Neutrophil (primary cell): ENCODE results near the gene ZNF865.
A peak's percentile ranks its signal among the peaks of the same experiment; 100 is the strongest.

ENCODE experiments used
- H3K27ac ChIP-seq: fragments of 200-600 bp; sonication (generic); 2 replicates; pipeline ENCODE4 v1.5.1; 2016; ENCODE audit warnings: mild to moderate bottlenecking, moderate library complexity
- H3K27me3 ChIP-seq: fragments of 200-600 bp; sonication (generic); 2 replicates; pipeline ENCODE4 v1.6.0; 2016; ENCODE audit warnings: mild to moderate bottlenecking
- H3K36me3 ChIP-seq: fragments of 200-600 bp; sonication (generic); 2 replicates; pipeline ENCODE4 v1.5.1; 2017
- H3K4me1 ChIP-seq, 2 experiments: fragments of 200-600 bp in 1 of 2; sonication (generic) in 1 of 2; 1 replicate in 1 of 2; 2 replicates in 1 of 2; pipeline versions ENCODE4 v1.5.1 to v1.6.1; 2013 to 2016; ENCODE audit warnings: low read depth in 1 of 2, low read length in 1 of 2, mild to moderate bottlenecking in 1 of 2, moderate library complexity in 1 of 2; ENCODE audit not compliant: control insufficient read depth in 1 of 2, insufficient read depth in 1 of 2
- H3K4me3 ChIP-seq, 2 experiments: fragments of 200-600 bp in 1 of 2; sonication (generic) in 1 of 2; 1 replicate in 1 of 2; 2 replicates in 1 of 2; pipeline ENCODE4 v1.5.1; 2013 to 2016; ENCODE audit warnings: low read depth in 1 of 2, low read length in 1 of 2, mild to moderate bottlenecking in 1 of 2, moderate library complexity in 1 of 2
- H3K9me3 ChIP-seq: fragments of 200-600 bp; sonication (generic); 2 replicates; pipeline ENCODE4 v1.5.1; 2016
- CTCF ChIP-seq: fragments of 200-600 bp; sonication (generic); IDR thresholded peaks from 2 replicates; pipeline ENCODE4 v1.5.1; 2016; ENCODE audit warnings: antibody characterized with exemption

The ZNF865 gene

GRCh38 chr19:55576746-55577145 lies 28.7 kb upstream of the ZNF865 start:
- H3K4me1 ChIP-seq, result peaks cover 9 to 16% of the 10 kb centered on the region in 2 experiments
- H3K9me3 ChIP-seq, result no peaks in the 10 kb centered on the region
- TF ChIP-seq CTCF, result no peak
- peaks cover 6% of the 10 kb centered on the region for H3K27me3 ChIP-seq
- H3K27ac ChIP-seq, result no peak overlapping the region
- H3K36me3 ChIP-seq, result no peaks in the 10 kb centered on the region
- H3K4me3 ChIP-seq, result no peak overlapping the region

GRCh38 chr19:55578031-55578760 lies 27.3 kb upstream of the ZNF865 start:
- TF ChIP-seq CTCF, result no peak

GRCh38 chr19:55578761-55579747 lies 26.4 kb upstream of the ZNF865 start:
- Histone ChIP-seq H3K36me3 (no peaks in the 10 kb centered on the region), H3K27ac (no peak overlapping the region), H3K4me3 (no peak overlapping the region), H3K9me3 (no peaks in the 10 kb centered on the region), H3K4me1 (peaks cover 9 to 16% of the 10 kb centered on the region in 2 experiments), H3K27me3 (peaks cover 20% of the 10 kb centered on the region)
- TF ChIP-seq CTCF, result no peak

More at GRCh38 chr19:55578031-55578760, 27.3 kb upstream of the ZNF865 start:
- Histone ChIP-seq H3K27me3 (peaks cover 14% of the 10 kb centered on the region), H3K4me1 (peaks cover 9 to 16% of the 10 kb centered on the region in 2 experiments), H3K9me3 (no peaks in the 10 kb centered on the region), H3K4me3 (no peak overlapping the region), H3K36me3 (no peaks in the 10 kb centered on the region), H3K27ac (no peak overlapping the region)

GRCh38 chr19:55579766-55580621 lies 25.5 kb upstream of the ZNF865 start:
- TF ChIP-seq CTCF, result no peak
- Histone ChIP-seq H3K36me3 (no peaks in the 10 kb centered on the region), H3K4me1 (peaks cover 9 to 16% of the 10 kb centered on the region in 2 experiments), H3K27me3 (peaks cover 30% of the 10 kb centered on the region), H3K27ac (no peak overlapping the region), H3K9me3 (no peaks in the 10 kb centered on the region), H3K4me3 (peak overlapping the region in 1 of 2 experiments; percentile 57)

GRCh38 chr19:55580628-55581144 lies 24.8 kb upstream of the ZNF865 start, which contains the start of gene ZNF579:
ZNF579 (minus strand) TSS chr19:55580848; CDS start chr19:55579639, 1,209 bp downstream.
- TF ChIP-seq CTCF, result no peak

More at GRCh38 chr19:55580628-55581144, 24.8 kb upstream of the ZNF865 start, which contains the start of gene ZNF579:
- Histone ChIP-seq H3K4me1 (peaks cover 9 to 16% of the 10 kb centered on the region in 2 experiments), H3K36me3 (no peaks in the 10 kb centered on the region), H3K4me3 (peak within 1 kb of the TSS; percentile 35 to 57), H3K9me3 (no peaks in the 10 kb centered on the region), H3K27me3 (peaks cover 36% of the 10 kb centered on the region), H3K27ac (no peak within 1 kb of the TSS)
